H9 (cell line): ENCODE data around the gene UPK2. TPM values are rescaled to one million over a fixed set of nuclear protein-coding genes. Genes with fewer than 3 reads are reported as not detected.

Experiments used
- DNase-seq: peaks from one replicate; pipeline ENCODE4 v3.0.0-alpha.2; 2017
- H2AFZ ChIP-seq: one replicate; pipeline ENCODE4 v1.6.1; 2013; ENCODE audit warnings: mild to moderate bottlenecking, low read length, control low read depth, moderate library complexity
- H2AK5ac ChIP-seq: 2 replicates; pipeline ENCODE4 v1.6.1; 2013; ENCODE audit warnings: low read length, control low read depth, mixed read lengths; ENCODE audit not compliant: insufficient read length
- H2BK120ac ChIP-seq: one replicate; pipeline ENCODE4 v1.6.1; 2013; ENCODE audit warnings: low read depth, mild to moderate bottlenecking, low read length, control low read depth, inconsistent platforms; ENCODE audit not compliant: poor library complexity, severe bottlenecking
- H2BK12ac ChIP-seq: 2 replicates; pipeline ENCODE4 v1.6.1; 2013; ENCODE audit warnings: low read length, control low read depth, mixed read lengths, low read depth; ENCODE audit not compliant: insufficient read length
- H2BK15ac ChIP-seq: 2 replicates; pipeline ENCODE4 v1.6.1; 2013; ENCODE audit warnings: low read depth, low read length, control low read depth
- H2BK20ac ChIP-seq: one replicate; pipeline ENCODE4 v1.6.1; 2013; ENCODE audit warnings: low read depth, mild to moderate bottlenecking, low read length, control low read depth, inconsistent platforms; ENCODE audit not compliant: poor library complexity, severe bottlenecking
- H2BK5ac ChIP-seq: 2 replicates; pipeline ENCODE4 v1.6.1; 2013; ENCODE audit warnings: low read length, control low read depth, mixed read lengths; ENCODE audit not compliant: insufficient read length
- H3K14ac ChIP-seq: 2 replicates; pipeline ENCODE4 v1.6.1; 2013; ENCODE audit warnings: low read length, control low read depth; ENCODE audit not compliant: insufficient read depth
- H3K18ac ChIP-seq: 2 replicates; pipeline ENCODE4 v1.6.1; 2013; ENCODE audit warnings: low read depth, mild to moderate bottlenecking, mixed read lengths, low read length, control low read depth; ENCODE audit not compliant: insufficient read length
- H3K23ac ChIP-seq: 2 replicates; pipeline ENCODE4 v1.6.1; 2013; ENCODE audit warnings: low read length, control low read depth, mixed read lengths, low read depth; ENCODE audit not compliant: insufficient read length
- H3K23me2 ChIP-seq: 2 replicates; pipeline ENCODE4 v1.6.1; 2013; ENCODE audit warnings: low read depth, mild to moderate bottlenecking, mixed read lengths, low read length, control low read depth; ENCODE audit not compliant: insufficient read length, poor library complexity, severe bottlenecking
- H3K27ac ChIP-seq: 2 replicates; pipeline ENCODE4 v1.5.1; 2013; ENCODE audit warnings: low read length, control low read depth, mixed read lengths, low read depth; ENCODE audit not compliant: insufficient read length
- H3K27me3 ChIP-seq: 2 replicates; pipeline ENCODE4 v1.6.1; 2013; ENCODE audit warnings: low read length, control low read depth, inconsistent platforms; ENCODE audit not compliant: insufficient read depth
- H3K4ac ChIP-seq: 2 replicates; pipeline ENCODE4 v1.6.1; 2013; ENCODE audit warnings: low read depth, mild to moderate bottlenecking, control low read depth, inconsistent platforms, low read length, moderate library complexity
- H3K4me1 ChIP-seq: 2 replicates; pipeline ENCODE4 v1.6.1; 2013; ENCODE audit warnings: low read length, control low read depth, inconsistent platforms; ENCODE audit not compliant: insufficient read depth
- H3K4me2 ChIP-seq: 2 replicates; pipeline ENCODE4 v1.6.1; 2013; ENCODE audit warnings: low read length, control low read depth, mixed read lengths; ENCODE audit not compliant: insufficient read length, insufficient read depth
- H3K56ac ChIP-seq: 2 replicates; pipeline ENCODE4 v1.6.1; 2013; ENCODE audit warnings: low read depth, mild to moderate bottlenecking, mixed read lengths, low read length, control low read depth; ENCODE audit not compliant: insufficient read length
- H3K79me1 ChIP-seq: 2 replicates; pipeline ENCODE4 v1.6.1; 2013; ENCODE audit warnings: low read depth, mild to moderate bottlenecking, moderate library complexity, low read length, control low read depth, inconsistent platforms; ENCODE audit not compliant: insufficient read depth, poor library complexity, severe bottlenecking
- H3K79me2 ChIP-seq: 2 replicates; pipeline ENCODE4 v1.6.1; 2013; ENCODE audit warnings: low read length, control low read depth, inconsistent platforms; ENCODE audit not compliant: insufficient read depth
- H3K9ac ChIP-seq: 2 replicates; pipeline ENCODE4 v1.6.1; 2013; ENCODE audit warnings: low read length, control low read depth, mixed read lengths; ENCODE audit not compliant: insufficient read length; ENCODE audit errors: extremely low read depth
- H3K9me3 ChIP-seq: one replicate; pipeline ENCODE4 v1.6.1; 2013; ENCODE audit warnings: low read depth, low read length, inconsistent platforms; ENCODE audit not compliant: control insufficient read depth
- H3T11ph ChIP-seq: one replicate; pipeline ENCODE4 v1.6.1; 2013; ENCODE audit warnings: mild to moderate bottlenecking, low read length, control low read depth, inconsistent platforms
- H4K20me1 ChIP-seq: one replicate; pipeline ENCODE4 v1.6.1; 2013; ENCODE audit not compliant: control insufficient read depth, insufficient read length, insufficient read depth
- H4K5ac ChIP-seq: 2 replicates; pipeline ENCODE4 v1.6.1; 2013; ENCODE audit warnings: low read depth, mild to moderate bottlenecking, mixed read lengths, low read length, control low read depth; ENCODE audit not compliant: insufficient read length
- H4K8ac ChIP-seq: replicated peaks from 2 replicates; pipeline ENCODE4 v1.6.1; 2013; ENCODE audit warnings: low read length, control low read depth, mixed read lengths, low read depth; ENCODE audit not compliant: insufficient read length
- H4K91ac ChIP-seq: 2 replicates; pipeline ENCODE4 v1.6.1; 2013; ENCODE audit warnings: low read depth, mild to moderate bottlenecking, moderate library complexity, mixed read lengths, low read length, control low read depth; ENCODE audit not compliant: insufficient read length
- H3K27ac Mint-ChIP-seq, 3 experiments: 2 replicates in 2 of 3; 3 replicates in 1 of 3; pipeline ENCODE4 v1.8.0; 2020 to 2021; ENCODE audit warnings: mixed read lengths in 3 of 3, mild to moderate bottlenecking in 1 of 3, moderate library complexity in 1 of 3
- H3K27me3 Mint-ChIP-seq: 2 replicates; pipeline ENCODE4 v1.8.0; 2021; ENCODE audit warnings: low read depth, mild to moderate bottlenecking, moderate library complexity, mixed read lengths
- H3K36me3 Mint-ChIP-seq, 3 experiments: 2 replicates in 2 of 3; 3 replicates in 1 of 3; pipeline ENCODE4 v1.8.0; 2020 to 2021; ENCODE audit warnings: low read depth in 3 of 3, mixed read lengths in 3 of 3; ENCODE audit not compliant: insufficient read depth in 1 of 3
- H3K4me1 Mint-ChIP-seq, 2 experiments: 2 replicates each; pipeline ENCODE4 v1.8.0; 2020; ENCODE audit warnings: mixed read lengths in 2 of 2
- H3K4me3 Mint-ChIP-seq, 2 experiments: 2 replicates in 1 of 2; 3 replicates in 1 of 2; pipeline ENCODE4 v1.8.0; 2020 to 2021; ENCODE audit warnings: mild to moderate bottlenecking in 2 of 2, mixed read lengths in 2 of 2, moderate library complexity in 1 of 2
- H3K9me3 Mint-ChIP-seq, 2 experiments: 2 replicates in 1 of 2; 3 replicates in 1 of 2; pipeline ENCODE4 v1.8.0; 2020; ENCODE audit warnings: mild to moderate bottlenecking in 2 of 2, mixed read lengths in 2 of 2, moderate library complexity in 1 of 2
- WGBS: extraction: QIAGEN DNeasy Blood & Tissue Kit; methylation state at CpG from one replicate; pipeline ENCODE4 v1.1.7; 2013; ENCODE audit warnings: missing lambda C conversion rate, low lambda C conversion rate, mixed read lengths; ENCODE audit not compliant: insufficient read length; ENCODE audit errors: extremely low coverage; 5-methylcytosine and 5-hydroxymethylcytosine counted together
- total RNA-seq: library from RNA; stranded (reverse); gene quantifications from 2 replicates; pipeline ENCODE4 v1.2.1, GENCODE V29; 2021
- TF ChIP-seq, protein P1 (sequence below): fragments of 200-600 bp; sonication (generic); conservative IDR thresholded peaks from 3 replicates; pipeline ENCODE4 v1.8.0; 2021; ENCODE audit warnings: antibody characterized with exemption, mild to moderate bottlenecking

The UPK2 gene
- total RNA-seq, 1 experiment from 2014 or later = 0.33 TPM

DNA sequence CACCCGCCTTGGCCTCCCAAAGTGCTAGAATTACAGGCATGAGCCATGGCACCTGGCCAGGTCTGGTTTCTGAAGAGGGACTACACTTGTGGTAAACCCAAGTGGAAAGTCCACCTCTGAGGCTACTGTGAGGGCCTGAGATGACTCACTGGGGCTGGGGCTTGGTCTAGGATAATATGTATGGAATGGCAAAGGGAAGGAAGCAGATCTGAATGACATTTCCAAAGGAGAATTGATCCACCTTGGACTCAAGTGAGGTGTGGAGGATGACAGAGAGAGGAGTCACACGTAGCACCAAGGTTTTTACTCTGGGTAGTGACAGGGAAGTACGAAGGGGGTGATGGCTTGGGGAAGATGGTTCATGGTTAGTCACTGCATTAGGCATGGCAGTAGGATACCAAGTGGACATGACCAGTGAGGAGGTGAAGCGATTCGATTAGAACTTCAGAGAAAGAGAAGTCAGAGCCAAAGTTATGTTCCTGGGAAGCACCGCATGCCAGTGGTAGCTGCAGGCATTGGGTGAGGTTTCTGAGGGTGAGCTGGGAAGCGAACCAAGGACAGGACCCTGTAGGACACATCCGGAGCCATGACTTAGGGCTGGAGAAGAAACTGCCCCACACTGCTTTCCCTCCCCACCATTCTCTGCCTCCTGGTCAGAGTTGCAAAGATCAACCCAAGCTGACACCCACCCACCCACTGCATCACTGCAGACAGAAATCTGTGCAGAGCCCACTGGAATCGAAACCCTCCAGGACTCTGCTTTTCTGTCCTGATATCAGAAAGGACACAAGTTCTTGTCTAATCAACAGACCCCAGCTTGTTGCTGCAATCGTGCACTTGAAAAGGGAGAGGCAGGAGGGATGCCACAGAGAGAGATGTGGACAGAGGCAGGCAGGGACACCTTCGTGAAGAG lies 17.4 kb upstream of the UPK2 start:
- DNase-seq = no peak
- Histone ChIP-seq H4K8ac (no peak overlapping the region), H3K27me3 (peaks cover 2% of the 10 kb centered on the region; the same call in 1 of the 2 replicates), H2AK5ac (no peak overlapping the region), H3K23me2 (no peaks in the 10 kb centered on the region), H2BK15ac (no peak overlapping the region), H3K9ac (no peak overlapping the region), H2BK120ac (no peak overlapping the region), H3K14ac (no peak overlapping the region), H3K9me3 (no peaks in the 10 kb centered on the region), H2AFZ (no peak overlapping the region), H3K27ac (no peak overlapping the region), H3T11ph (no peak overlapping the region), H2BK5ac (no peak overlapping the region), H3K56ac (no peak overlapping the region), H4K5ac (no peak overlapping the region), H2BK12ac (no peak overlapping the region), H3K4me2 (no peak overlapping the region), H3K79me2 (no peaks in the 10 kb centered on the region), H3K4ac (no peak overlapping the region), H3K23ac (no peak overlapping the region), H4K91ac (no peak overlapping the region), H3K18ac (no peak overlapping the region), H3K79me1 (no peaks in the 10 kb centered on the region), H3K4me1 (peaks cover 7% of the 10 kb centered on the region; the same call in 1 of the 2 replicates), H2BK20ac (no peak overlapping the region), H4K20me1 (no peaks in the 10 kb centered on the region)
- Mint-ChIP-seq H3K4me3 (peak overlapping the region in 1 of 2 experiments; percentile 13; a peak in 1 of 5 replicates), H3K27me3 (peaks cover 34% of the 10 kb centered on the region), H3K27ac (no peak overlapping the region), H3K9me3 (no peaks in the 10 kb centered on the region), H3K4me1 (peaks cover 23 to 33% of the 10 kb centered on the region in 2 experiments), H3K36me3 (no peaks in the 10 kb centered on the region)
- TF ChIP-seq, protein P1, sequence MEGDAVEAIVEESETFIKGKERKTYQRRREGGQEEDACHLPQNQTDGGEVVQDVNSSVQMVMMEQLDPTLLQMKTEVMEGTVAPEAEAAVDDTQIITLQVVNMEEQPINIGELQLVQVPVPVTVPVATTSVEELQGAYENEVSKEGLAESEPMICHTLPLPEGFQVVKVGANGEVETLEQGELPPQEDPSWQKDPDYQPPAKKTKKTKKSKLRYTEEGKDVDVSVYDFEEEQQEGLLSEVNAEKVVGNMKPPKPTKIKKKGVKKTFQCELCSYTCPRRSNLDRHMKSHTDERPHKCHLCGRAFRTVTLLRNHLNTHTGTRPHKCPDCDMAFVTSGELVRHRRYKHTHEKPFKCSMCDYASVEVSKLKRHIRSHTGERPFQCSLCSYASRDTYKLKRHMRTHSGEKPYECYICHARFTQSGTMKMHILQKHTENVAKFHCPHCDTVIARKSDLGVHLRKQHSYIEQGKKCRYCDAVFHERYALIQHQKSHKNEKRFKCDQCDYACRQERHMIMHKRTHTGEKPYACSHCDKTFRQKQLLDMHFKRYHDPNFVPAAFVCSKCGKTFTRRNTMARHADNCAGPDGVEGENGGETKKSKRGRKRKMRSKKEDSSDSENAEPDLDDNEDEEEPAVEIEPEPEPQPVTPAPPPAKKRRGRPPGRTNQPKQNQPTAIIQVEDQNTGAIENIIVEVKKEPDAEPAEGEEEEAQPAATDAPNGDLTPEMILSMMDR = no peak
- no CpG with 5 or more reads among the region's 11 CpGs for WGBS
